DMS 273 (cell line): ENCODE data around the gene NUDT4.

ENCODE experiments used
- DNase-seq: peaks from one replicate; lab custom pipeline; 2025; ENCODE audit not compliant: unreplicated experiment; lab: John Stamatoyannopoulos, UW

The NUDT4 gene

GRCh38 chr12:93451423-93452158, 73.9 kb downstream of the NUDT4 start:
- DNase-seq = no peak

- DNase-seq = no peak
Observed at GRCh38 chr12:93453633-93454032, 75.9 kb downstream of the NUDT4 start.

GRCh38 chr12:93456077-93456476, 78.4 kb downstream of the NUDT4 start:
- no peak for DNase-seq
